K562 (cell line): ENCODE data around the gene CACNA1E. TPM values are rescaled to one million over a fixed set of nuclear protein-coding genes. Genes with fewer than 3 reads are reported as not detected.

Experiments
- ATAC-seq: fragments of 200-7000 bp; cut with Tn5 transposase; 3 replicates; pipeline ENCODE4 v1.9.1; 2020; ENCODE audit warnings: moderate library complexity
- BruUV-seq: library from RNA; stranded (reverse); fragments of 400-500 nt; replicated peaks from 2 replicates; lab custom pipeline; 2021; lab: Mats Ljungman, UMichigan
- CTCF ChIA-PET: fragments of 300-600 bp; formaldehyde crosslinking; extraction: SDS; loops from one replicate; lab custom pipeline; 2021; ENCODE audit warnings: low intra/inter-chr PET ratio; lab: Yijun Ruan, JAX
- POLR2A ChIA-PET: fragments of 300-600, 350-650 bp; sonication (Branson Sonifier 250); formaldehyde crosslinking; extraction: SDS; loops from one replicate; lab custom pipeline; 2021; ENCODE audit warnings: antibody characterized with exemption, inconsistent platforms; lab: Yijun Ruan, JAX
- DNase-seq, 4 experiments: peaks; one replicate each; pipeline versions ENCODE4 v3.0.0 to v3.0.0-alpha.2; 2011 to 2018; ENCODE audit warnings: low spot score in 3 of 4, mixed read lengths in 3 of 4; ENCODE audit errors: extremely low read depth in 1 of 4
- FAIRE-seq: peaks from 2 replicates; lab custom pipeline; 2011; peaks lifted over from hg19 to GRCh38; lab: Jason Lieb, UNC
- H2AFZ ChIP-seq: 2 replicates; pipeline ENCODE4 v1.6.0; 2011; ENCODE audit warnings: low read depth, low read length, control low read depth, inconsistent platforms
- H3K27ac ChIP-seq: fragments of 200-600 bp; 3 replicates; pipeline ENCODE4 v1.8.0; 2011; ENCODE audit warnings: low read depth, mild to moderate bottlenecking, control low read depth, inconsistent platforms, low read length, moderate library complexity, mixed read lengths; ENCODE audit errors: extremely low read depth
- H3K27me3 ChIP-seq, 2 experiments: fragments of 300-600 bp in 1 of 2; 2 replicates in 1 of 2; 3 replicates in 1 of 2; pipeline versions ENCODE4 v1.6.0 to v1.8.0; 2011; ENCODE audit warnings: inconsistent platforms in 2 of 2, low read length in 2 of 2, mild to moderate bottlenecking in 1 of 2, mixed read lengths in 1 of 2, moderate library complexity in 1 of 2; ENCODE audit not compliant: control insufficient read depth in 2 of 2, insufficient read depth in 2 of 2
- H3K36me3 ChIP-seq: fragments of 300-600 bp; 3 replicates; pipeline ENCODE4 v1.8.0; 2011; ENCODE audit warnings: mild to moderate bottlenecking, low read length, inconsistent platforms; ENCODE audit not compliant: control insufficient read depth, insufficient read depth
- H3K4me1 ChIP-seq, 2 experiments: fragments of 200-600 bp in 1 of 2; replicated peaks in 1 of 2; 2 replicates in 1 of 2; 3 replicates in 1 of 2; pipeline versions ENCODE4 v1.5.1 to v1.8.0; 2011; ENCODE audit warnings: inconsistent platforms in 2 of 2, low read length in 2 of 2, mild to moderate bottlenecking in 1 of 2, mixed read lengths in 1 of 2, moderate library complexity in 1 of 2; ENCODE audit not compliant: control insufficient read depth in 2 of 2, insufficient read depth in 2 of 2
- H3K4me2 ChIP-seq: 2 replicates; pipeline ENCODE4 v1.6.1; 2011; ENCODE audit warnings: low read length, control low read depth, inconsistent platforms, mixed read lengths; ENCODE audit not compliant: insufficient read depth
- H3K4me3 ChIP-seq: fragments of 200-600 bp; sonication (generic), shearing (Covaris generic); 2 replicates; pipeline ENCODE4 v1.5.1; 2016; ENCODE audit warnings: control low read depth, inconsistent platforms
- H3K79me2 ChIP-seq: fragments of 200-600 bp; 3 replicates; pipeline ENCODE4 v1.8.0; 2011; ENCODE audit warnings: low read length, inconsistent platforms; ENCODE audit not compliant: control insufficient read depth, insufficient read depth
- H3K9ac ChIP-seq, 2 experiments: 2 replicates each; pipeline versions ENCODE4 v1.6.0 to v1.6.1; 2011; ENCODE audit warnings: low read depth in 2 of 2, low read length in 2 of 2, control low read depth in 1 of 2, inconsistent platforms in 1 of 2, mild to moderate bottlenecking in 1 of 2, mixed read lengths in 1 of 2; ENCODE audit not compliant: insufficient read depth in 1 of 2
- H3K9me1 ChIP-seq: one replicate; pipeline ENCODE4 v1.6.0; 2011; ENCODE audit warnings: inconsistent platforms, mild to moderate bottlenecking, low read length, moderate library complexity; ENCODE audit not compliant: control insufficient read depth, insufficient read depth
- H3K9me3 ChIP-seq: replicated peaks from 2 replicates; pipeline ENCODE4 v1.5.1; 2011; ENCODE audit warnings: low read depth, low read length, inconsistent platforms; ENCODE audit not compliant: control insufficient read depth, insufficient read depth
- H4K20me1 ChIP-seq: replicated peaks from 2 replicates; pipeline ENCODE4 v1.6.1; 2011; ENCODE audit warnings: low read length, inconsistent platforms, mixed read lengths; ENCODE audit not compliant: control insufficient read depth, insufficient read depth
- BRF1 ChIP-seq: IDR thresholded peaks from 3 replicates; pipeline ENCODE4 v1.6.1; 2011; ENCODE audit warnings: borderline replicate concordance, mild to moderate bottlenecking; ENCODE audit not compliant: insufficient read length; ENCODE audit errors: extremely low read depth
- CEBPB ChIP-seq: fragments of 450-650 bp; IDR thresholded peaks from 2 replicates; pipeline ENCODE4 v1.6.1; 2016; ENCODE audit warnings: missing genetic modification characterization, missing compliant biosample characterization
- CHD1 ChIP-seq: fragments of 200-600 bp; sonication (generic); IDR thresholded peaks from one replicate; pipeline ENCODE4 v1.6.1; 2012; ENCODE audit warnings: mild to moderate bottlenecking, moderate library complexity, low read length, inconsistent platforms
- KLF16 ChIP-seq: IDR thresholded peaks from 2 replicates; pipeline ENCODE4 v1.6.1; 2016; ENCODE audit warnings: antibody characterized with exemption
- MBD2 ChIP-seq: sonication (generic); IDR thresholded peaks from 2 replicates; pipeline ENCODE4 v1.6.1; 2016; ENCODE audit warnings: low read depth, borderline replicate concordance
- MECOM ChIP-seq: fragments of 250-450 bp; sonication (Bioruptor Pico); IDR thresholded peaks from 2 replicates; pipeline ENCODE4 v1.8.0; 2022; ENCODE audit warnings: inconsistent platforms
- RAD21 ChIP-seq, 2 experiments: fragments of 250-450 bp in 1 of 2; fragments of 450-650 bp in 1 of 2; sonication (Bioruptor Pico) in 1 of 2; formaldehyde crosslinking in 1 of 2; IDR thresholded peaks in 1 of 2; conservative IDR thresholded peaks in 1 of 2; 2 replicates each; pipeline versions ENCODE4 v1.4.0 to v1.8.0; 2020 to 2022; ENCODE audit warnings: mild to moderate bottlenecking in 2 of 2, moderate library complexity in 1 of 2
- ZKSCAN8 ChIP-seq: fragments of 200-800 bp; sonication (Bioruptor generic); IDR thresholded peaks from 2 replicates; pipeline ENCODE4 v1.6.1; 2016; ENCODE audit warnings: missing genetic modification characterization, missing compliant biosample characterization
- ZSCAN32 ChIP-seq: fragments of 450-650 bp; formaldehyde crosslinking; IDR thresholded peaks from 2 replicates; pipeline ENCODE4 v1.4.0; 2020; ENCODE audit warnings: mild to moderate bottlenecking, moderate library complexity
- WGBS: fragments of 100-300 bp; shearing (Covaris generic); methylation state at CpG from one replicate; pipeline ENCODE4 v1.1.6; 2016; ENCODE audit warnings: low coverage, mixed read lengths; ENCODE audit not compliant: insufficient coverage; ENCODE audit errors: missing lambda C conversion rate; 5-methylcytosine and 5-hydroxymethylcytosine counted together
- in situ Hi-C: fragments of 300-500 bp; cut with MboI; formaldehyde crosslinking; loops from 4 replicates; pipeline ENCODE4 v1.15.0; 2018; ENCODE audit warnings: inconsistent platforms, mixed read lengths
- intact Hi-C: fragments of 100-400 bp; cut with micrococcal nuclease; formaldehyde crosslinking; loops from 2 replicates; pipeline ENCODE4 v1.14.2; 2022
- polyA plus RNA-seq, 8 experiments: library from polyadenylated mRNA; depleted of rRNA in 4 of 8; stranded (reverse) in 5 of 8; unstranded in 3 of 8; fragments of >200 nt; fragmentation: Nextera tagmentation in 2 of 8; fragmentation: Illumina TruSeq in 1 of 8; extraction: Ambion mirVana in 2 of 8; extraction: Trizol in 1 of 8; gene quantifications; 2 replicates each; pipeline versions ENCODE4 v1.2.1 to v1.2.3, GENCODE V29; 2011 to 2014; ENCODE audit warnings: inconsistent platforms in 1 of 8, missing spikeins in 1 of 8
- total RNA-seq, 7 experiments: library from RNA; depleted of rRNA in 6 of 7; stranded (reverse); fragments of >200 nt in 6 of 7; fragmentation: Illumina TruSeq in 2 of 7; extraction: Trizol in 2 of 7; gene quantifications; 2 replicates each; pipeline versions ENCODE4 v1.2.1 to v1.2.3, GENCODE V29; 2011 to 2021; ENCODE audit warnings: low replicate concordance in 1 of 7
- TF ChIP-seq, protein P1 (sequence below): fragments of 250-450 bp; sonication (Bioruptor Pico); IDR thresholded peaks from 2 replicates; pipeline ENCODE4 v1.8.0; 2022; ENCODE audit warnings: inconsistent platforms, mild to moderate bottlenecking, moderate library complexity, borderline replicate concordance
- TF ChIP-seq, protein P2 (sequence below): fragments of 250-450 bp; sonication (Bioruptor Pico); IDR thresholded peaks from 2 replicates; pipeline ENCODE4 v1.5.0; 2021; ENCODE audit warnings: mild to moderate bottlenecking, borderline replicate concordance
- TF ChIP-seq, protein P3 (sequence below): fragments of 450-650 bp; formaldehyde crosslinking; IDR thresholded peaks from 2 replicates; pipeline ENCODE4 v1.4.0; 2020; ENCODE audit warnings: mild to moderate bottlenecking, mixed read lengths

Gene CACNA1E
- total and polyA plus RNA-seq, 9 of the 15 experiments (the other 6 are each of a cell fraction or from before 2014, with no cell fraction given): under 0.01 to 0.04 TPM; not detected in 7

DNA sequence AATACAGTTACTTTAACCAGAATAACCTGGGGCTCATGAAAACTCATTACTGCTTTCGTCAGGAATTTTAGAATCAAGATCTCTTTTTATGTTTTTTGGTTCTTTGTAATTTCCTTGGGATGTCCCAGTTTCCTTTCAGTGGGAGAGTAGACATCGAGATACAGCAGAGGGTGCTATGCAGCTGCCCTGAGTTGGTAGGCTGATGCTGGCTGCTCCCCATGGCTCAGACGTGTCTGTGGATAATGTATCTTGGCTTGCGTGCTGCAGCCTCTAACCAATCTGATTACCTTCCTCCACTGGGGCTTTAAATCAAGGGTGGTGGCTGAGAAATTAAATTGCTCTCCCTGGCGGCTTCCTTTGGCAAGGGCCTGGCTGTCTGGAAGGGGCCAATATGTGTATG, 253.7 kb downstream of the CACNA1E start (continued):
- TF ChIP-seq, protein P1, sequence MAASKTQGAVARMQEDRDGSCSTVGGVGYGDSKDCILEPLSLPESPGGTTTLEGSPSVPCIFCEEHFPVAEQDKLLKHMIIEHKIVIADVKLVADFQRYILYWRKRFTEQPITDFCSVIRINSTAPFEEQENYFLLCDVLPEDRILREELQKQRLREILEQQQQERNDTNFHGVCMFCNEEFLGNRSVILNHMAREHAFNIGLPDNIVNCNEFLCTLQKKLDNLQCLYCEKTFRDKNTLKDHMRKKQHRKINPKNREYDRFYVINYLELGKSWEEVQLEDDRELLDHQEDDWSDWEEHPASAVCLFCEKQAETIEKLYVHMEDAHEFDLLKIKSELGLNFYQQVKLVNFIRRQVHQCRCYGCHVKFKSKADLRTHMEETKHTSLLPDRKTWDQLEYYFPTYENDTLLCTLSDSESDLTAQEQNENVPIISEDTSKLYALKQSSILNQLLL: no peak
- no peak for TF ChIP-seq KLF16
- peak; percentile 63 to 67 for TF ChIP-seq RAD21 (CRISPR knock-in tag; conservative IDR thresholded peaks at IDR 0.05 in 1 of 2, IDR thresholded peaks at IDR 0.05 in 1 of 2)
- no peak for TF ChIP-seq ZKSCAN8 (CRISPR knock-in tag)
- no peak for TF ChIP-seq CHD1

DNA sequence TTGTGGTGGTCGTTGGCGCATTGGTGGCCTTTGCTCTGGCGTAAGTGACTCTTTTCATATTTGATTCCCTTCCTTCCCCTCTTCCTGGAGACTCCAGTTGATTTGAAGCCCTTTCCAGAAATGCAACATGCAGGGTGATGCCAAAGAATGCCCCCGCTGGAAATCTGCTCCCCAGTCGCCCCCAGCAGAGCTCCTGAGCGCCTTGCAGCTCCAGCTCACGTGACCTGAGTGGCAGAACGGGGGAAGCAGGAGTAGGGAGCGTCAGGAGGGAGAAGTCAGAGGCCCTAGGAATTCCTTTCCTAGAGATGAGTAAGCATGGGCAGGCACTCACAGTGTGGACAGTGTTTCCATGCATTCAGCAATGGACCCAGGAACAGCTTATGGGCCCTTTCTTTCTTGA, 255.9 kb downstream of the CACNA1E start:
- H3K79me2 ChIP-seq: no peaks in the 10 kb centered on the region
- no peak for FAIRE-seq
- H3K27me3 ChIP-seq: peaks cover 0 to 23% of the 10 kb centered on the region in 2 experiments; a peak in 2 of 5 replicates
- no peak overlapping the region for H3K27ac ChIP-seq
- H3K9ac ChIP-seq: no peak overlapping the region
- H3K36me3 ChIP-seq: no peaks in the 10 kb centered on the region
- 0% methylated on average over 9 of the region's 9 CpGs for WGBS
- H3K9me3 ChIP-seq: no peaks in the 10 kb centered on the region
- intact Hi-C loops (loop anchor here (5.0 kb wide), 1 partner anchor 178 kb away; no protein-coding TSS in a partner anchor), in situ Hi-C loops (no loop called here)
- no peak overlapping the region for H3K4me3 ChIP-seq
- no TSS peak for BruUV-seq
- H3K4me2 ChIP-seq: no peak overlapping the region
- H2AFZ ChIP-seq: no peak overlapping the region
- H4K20me1 ChIP-seq: no peaks in the 10 kb centered on the region; the same call in 1 of the 2 replicates
- ATAC-seq: no peak
- POLR2A ChIA-PET: no interaction called here
- DNase-seq: no peak
- H3K9me1 ChIP-seq: no peaks in the 10 kb centered on the region
- H3K4me1 ChIP-seq: peaks cover 0 to 4% of the 10 kb centered on the region in 2 experiments; a peak in 1 of 5 replicates
- TF ChIP-seq CEBPB (tag): no peak
- TF ChIP-seq, protein P2, sequence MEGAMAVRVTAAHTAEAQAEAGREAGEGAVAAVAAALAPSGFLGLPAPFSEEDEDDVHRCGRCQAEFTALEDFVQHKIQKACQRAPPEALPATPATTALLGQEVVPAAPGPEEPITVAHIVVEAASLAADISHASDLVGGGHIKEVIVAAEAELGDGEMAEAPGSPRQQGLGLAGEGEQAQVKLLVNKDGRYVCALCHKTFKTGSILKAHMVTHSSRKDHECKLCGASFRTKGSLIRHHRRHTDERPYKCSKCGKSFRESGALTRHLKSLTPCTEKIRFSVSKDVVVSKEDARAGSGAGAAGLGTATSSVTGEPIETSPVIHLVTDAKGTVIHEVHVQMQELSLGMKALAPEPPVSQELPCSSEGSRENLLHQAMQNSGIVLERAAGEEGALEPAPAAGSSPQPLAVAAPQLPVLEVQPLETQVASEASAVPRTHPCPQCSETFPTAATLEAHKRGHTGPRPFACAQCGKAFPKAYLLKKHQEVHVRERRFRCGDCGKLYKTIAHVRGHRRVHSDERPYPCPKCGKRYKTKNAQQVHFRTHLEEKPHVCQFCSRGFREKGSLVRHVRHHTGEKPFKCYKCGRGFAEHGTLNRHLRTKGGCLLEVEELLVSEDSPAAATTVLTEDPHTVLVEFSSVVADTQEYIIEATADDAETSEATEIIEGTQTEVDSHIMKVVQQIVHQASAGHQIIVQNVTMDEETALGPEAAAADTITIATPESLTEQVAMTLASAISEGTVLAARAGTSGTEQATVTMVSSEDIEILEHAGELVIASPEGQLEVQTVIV: no peak
- TF ChIP-seq, protein P3, sequence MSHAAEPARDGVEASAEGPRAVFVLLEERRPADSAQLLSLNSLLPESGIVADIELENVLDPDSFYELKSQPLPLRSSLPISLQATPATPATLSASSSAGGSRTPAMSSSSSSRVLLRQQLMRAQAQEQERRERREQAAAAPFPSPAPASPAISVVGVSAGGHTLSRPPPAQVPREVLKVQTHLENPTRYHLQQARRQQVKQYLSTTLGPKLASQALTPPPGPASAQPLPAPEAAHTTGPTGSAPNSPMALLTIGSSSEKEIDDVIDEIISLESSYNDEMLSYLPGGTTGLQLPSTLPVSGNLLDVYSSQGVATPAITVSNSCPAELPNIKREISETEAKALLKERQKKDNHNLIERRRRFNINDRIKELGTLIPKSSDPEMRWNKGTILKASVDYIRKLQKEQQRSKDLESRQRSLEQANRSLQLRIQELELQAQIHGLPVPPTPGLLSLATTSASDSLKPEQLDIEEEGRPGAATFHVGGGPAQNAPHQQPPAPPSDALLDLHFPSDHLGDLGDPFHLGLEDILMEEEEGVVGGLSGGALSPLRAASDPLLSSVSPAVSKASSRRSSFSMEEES (CRISPR knock-in tag): peak; percentile 35
- no peak for TF ChIP-seq MBD2
- TF ChIP-seq MECOM (CRISPR knock-in tag): no peak
- TF ChIP-seq ZSCAN32 (CRISPR knock-in tag): no peak
- no peak for TF ChIP-seq BRF1
- CTCF ChIA-PET: no interaction called here
